AG09319 (cell line): Measurements from ENCODE around the gene SNX25.

Experiments
- DNase-seq: peaks from one replicate; pipeline ENCODE4 v3.0.0-alpha.2; 2010; ENCODE audit warnings: low read depth; ENCODE audit errors: extremely low read depth
- CTCF ChIP-seq: IDR thresholded peaks from 2 replicates; pipeline ENCODE4 v1.5.1; 2011; ENCODE audit warnings: low read depth, mild to moderate bottlenecking, inconsistent platforms, low read length, moderate library complexity

The SNX25 gene

DNA sequence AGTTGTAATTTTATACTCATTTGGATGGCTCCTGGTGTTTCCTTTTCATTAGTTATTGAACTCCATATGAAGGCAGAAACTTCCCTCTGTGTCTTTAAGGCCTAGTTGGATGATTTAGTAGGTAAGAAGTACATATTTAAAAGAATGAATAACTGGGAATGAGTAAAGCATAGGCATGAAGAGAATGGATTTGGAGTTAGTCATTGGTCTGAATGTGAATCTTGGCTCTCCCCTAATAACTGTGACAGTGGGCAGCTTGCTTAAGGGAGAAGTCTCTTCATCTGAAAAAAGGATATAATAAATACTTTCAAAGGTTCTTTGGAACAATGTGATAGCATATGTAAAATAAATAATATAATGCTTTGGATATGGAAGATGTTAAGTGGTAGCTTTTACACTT, 13.2 kb downstream of the SNX25 start:
- no peak for DNase-seq
- TF ChIP-seq CTCF: no peak

DNA sequence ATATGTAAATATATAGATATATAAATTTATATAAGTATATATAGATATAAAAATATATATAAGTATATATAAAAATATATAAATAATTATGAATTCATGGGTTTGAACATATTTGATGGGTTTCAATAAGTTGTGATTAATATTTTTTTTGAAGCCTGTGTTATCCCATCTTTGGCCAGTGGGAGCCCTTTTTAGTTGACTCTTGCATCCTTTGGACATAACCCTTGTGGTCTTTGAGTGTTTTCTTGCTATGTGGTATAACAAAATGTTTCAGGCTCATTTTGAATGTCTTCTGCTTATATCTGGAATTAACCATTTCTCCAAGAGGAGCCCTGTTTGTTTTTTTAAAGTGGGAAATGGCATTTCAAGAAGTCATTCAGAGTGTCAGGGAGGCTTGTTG, 15.2 kb downstream of the SNX25 start:
- TF ChIP-seq CTCF: no peak
- no peak for DNase-seq

GRCh38 chr4:185225940-185226339, 16.5 kb downstream of the SNX25 start:
- TF ChIP-seq CTCF: no peak
- DNase-seq: no peak

DNA sequence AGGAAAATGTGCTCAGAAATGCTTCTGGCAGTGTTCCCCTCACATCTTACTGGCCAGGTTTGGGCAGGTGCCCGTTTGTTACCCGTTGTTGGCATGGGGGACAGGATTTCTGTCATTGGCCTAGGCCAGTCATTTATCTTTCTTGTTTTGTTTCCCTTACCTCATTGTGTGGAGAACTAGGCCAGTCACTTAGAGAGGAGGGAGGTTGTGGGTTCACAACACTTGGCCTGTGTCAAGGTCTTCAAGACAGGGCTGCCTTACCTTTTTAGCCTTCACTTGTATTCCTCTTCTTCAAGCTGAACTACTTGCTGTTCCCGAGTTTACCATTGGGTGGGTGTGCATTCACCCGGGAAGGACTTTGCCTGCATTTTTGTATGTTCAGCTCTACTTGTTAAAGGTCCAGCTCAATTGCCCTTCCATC, 17.7 kb downstream of the SNX25 start:
- TF ChIP-seq CTCF: no peak

GRCh38 chr4:185227713-185228278, 18.4 kb downstream of the SNX25 start:
- no peak for DNase-seq

More for the DNA sequence above, 17.7 kb downstream of the SNX25 start:
- no peak for DNase-seq

GRCh38 chr4:185229021-185229818, 19.8 kb downstream of the SNX25 start:
- DNase-seq: no peak
- no peak for TF ChIP-seq CTCF

More at GRCh38 chr4:185227713-185228278, 18.4 kb downstream of the SNX25 start:
- no peak for TF ChIP-seq CTCF

- no peak for DNase-seq
- TF ChIP-seq CTCF: no peak
These were observed 23.0 kb downstream of the SNX25 start for GRCh38 chr4:185232370-185232769.
